ENCODE measurements around the gene TRIM54.

GRCh38 chr2:27347641-27348040, 65.4 kb downstream of the TRIM54 start:
- no peak for TF ChIP-seq RAD21 (IDR thresholded peaks at IDR 0.05; ENCODE audit: low read depth)
- no peak for TF ChIP-seq CTCF (IDR thresholded peaks at IDR 0.05 in 2 of 3, conservative IDR thresholded peaks at IDR 0.05 in 1 of 3; ENCODE audit: borderline replicate concordance in 1 of 3, insufficient read depth in 1 of 3, low read depth in 2 of 3, low read length in 2 of 3)
- TF ChIP-seq EZH2 (IDR thresholded peaks at IDR 0.05) = no peak
- TF ChIP-seq ZBTB33 (IDR thresholded peaks at IDR 0.05; ENCODE audit: extremely low read depth, insufficient replicate concordance, low read length) = no peak
- TF ChIP-seq EZH2phosphoT487 (IDR thresholded peaks at IDR 0.05; ENCODE audit: borderline replicate concordance) = no peak
- TF ChIP-seq SIN3A (IDR thresholded peaks at IDR 0.05; ENCODE audit: low read depth) = no peak
- TF ChIP-seq POLR2A (IDR thresholded peaks at IDR 0.05; ENCODE audit: borderline replicate concordance, extremely low read depth, insufficient read depth, insufficient read length) = no peak
- no peak for TF ChIP-seq POLR2AphosphoS5 (IDR thresholded peaks at IDR 0.05; ENCODE audit: low read depth, low read length)
- TF ChIP-seq CEBPB (IDR thresholded peaks at IDR 0.05; ENCODE audit: low read depth) = no peak

Measured in HCT116 (cell line).